ENCODE data around the gene FUT8.

Gene FUT8

GRCh38 chr14:65787461-65787860 is 374.9 kb downstream of the FUT8 start:
- no peak overlapping the region for H3K9ac ChIP-seq (ENCODE audit: low read depth, low read length)
- no peak overlapping the region for H3K27ac ChIP-seq (ENCODE audit: low read length)
- no peak overlapping the region for H2AFZ ChIP-seq (ENCODE audit: low read depth, low read length)

GRCh38 chr14:65788876-65789275 is 376.3 kb downstream of the FUT8 start:
- Histone ChIP-seq H3K4me2 (ENCODE audit: insufficient read depth, low read length) (no peak overlapping the region), H3K36me3 (ENCODE audit: insufficient read depth, low read length) (no peaks in the 10 kb centered on the region), H3K27ac (ENCODE audit: low read length) (no peak overlapping the region), H2AFZ (ENCODE audit: low read depth, low read length) (no peak overlapping the region), H3K27me3 (ENCODE audit: insufficient read depth, low read length, poor library complexity) (no peaks in the 10 kb centered on the region), H3K9ac (ENCODE audit: low read depth, low read length) (no peak overlapping the region), H4K20me1 (ENCODE audit: insufficient read depth, low read length) (no peaks in the 10 kb centered on the region; the same call in 1 of the 2 replicates), H3K9me3 (ENCODE audit: insufficient read depth, low read length, severe bottlenecking) (no peaks in the 10 kb centered on the region), H3K79me2 (ENCODE audit: insufficient read depth, low read length) (no peaks in the 10 kb centered on the region), H3K4me3 (ENCODE audit: low read depth in 1 of 2, low read length in 2 of 2) (no peak overlapping the region), H3K4me1 (ENCODE audit: insufficient read depth, low read length) (no peaks in the 10 kb centered on the region)
- ATAC-seq (ENCODE audit: insufficient read depth, low read depth) (no peak), DNase-seq (no peak)
- TF ChIP-seq CTCF (IDR thresholded peaks at IDR 0.05; ENCODE audit: borderline replicate concordance, extremely low read depth, low read length, poor library complexity, severe bottlenecking) (no peak), EZH2 (IDR thresholded peaks at IDR 0.05; ENCODE audit: borderline replicate concordance, low read depth, low read length, severe bottlenecking) (no peak)

More at GRCh38 chr14:65787461-65787860, 374.9 kb downstream of the FUT8 start:
- no peaks in the 10 kb centered on the region for H3K9me3 ChIP-seq (ENCODE audit: insufficient read depth, low read length, severe bottlenecking)
- no peak overlapping the region for H3K4me2 ChIP-seq (ENCODE audit: insufficient read depth, low read length)
- no peaks in the 10 kb centered on the region; the same call in 1 of the 2 replicates for H4K20me1 ChIP-seq (ENCODE audit: insufficient read depth, low read length)
- H3K79me2 ChIP-seq (ENCODE audit: insufficient read depth, low read length), result no peaks in the 10 kb centered on the region
- H3K4me3 ChIP-seq (ENCODE audit: low read depth in 1 of 2, low read length in 2 of 2), result no peak overlapping the region
- ATAC-seq (ENCODE audit: insufficient read depth, low read depth) (no peak), DNase-seq (no peak)
- TF ChIP-seq CTCF (IDR thresholded peaks at IDR 0.05; ENCODE audit: borderline replicate concordance, extremely low read depth, low read length, poor library complexity, severe bottlenecking) (no peak), EZH2 (IDR thresholded peaks at IDR 0.05; ENCODE audit: borderline replicate concordance, low read depth, low read length, severe bottlenecking) (no peak)
- no peaks in the 10 kb centered on the region for H3K36me3 ChIP-seq (ENCODE audit: insufficient read depth, low read length)
- H3K27me3 ChIP-seq (ENCODE audit: insufficient read depth, low read length, poor library complexity), result no peaks in the 10 kb centered on the region
- no peaks in the 10 kb centered on the region for H3K4me1 ChIP-seq (ENCODE audit: insufficient read depth, low read length)

- no peak for TF ChIP-seq CTCF (IDR thresholded peaks at IDR 0.05; ENCODE audit: borderline replicate concordance, extremely low read depth, low read length, poor library complexity, severe bottlenecking)
- TF ChIP-seq EZH2 (IDR thresholded peaks at IDR 0.05; ENCODE audit: borderline replicate concordance, low read depth, low read length, severe bottlenecking), result no peak
- Histone ChIP-seq H3K79me2 (ENCODE audit: insufficient read depth, low read length) (no peaks in the 10 kb centered on the region), H3K4me3 (ENCODE audit: low read depth in 1 of 2, low read length in 2 of 2) (no peak overlapping the region), H3K27ac (ENCODE audit: low read length) (no peak overlapping the region), H3K4me1 (ENCODE audit: insufficient read depth, low read length) (no peaks in the 10 kb centered on the region), H3K27me3 (ENCODE audit: insufficient read depth, low read length, poor library complexity) (no peaks in the 10 kb centered on the region), H3K9ac (ENCODE audit: low read depth, low read length) (no peak overlapping the region), H2AFZ (ENCODE audit: low read depth, low read length) (no peak overlapping the region), H3K4me2 (ENCODE audit: insufficient read depth, low read length) (no peak overlapping the region), H4K20me1 (ENCODE audit: insufficient read depth, low read length) (no peaks in the 10 kb centered on the region; the same call in 1 of the 2 replicates), H3K9me3 (ENCODE audit: insufficient read depth, low read length, severe bottlenecking) (no peaks in the 10 kb centered on the region), H3K36me3 (ENCODE audit: insufficient read depth, low read length) (no peaks in the 10 kb centered on the region)
- no peak for ATAC-seq (ENCODE audit: insufficient read depth, low read depth)
- DNase-seq, result no peak
Observed at GRCh38 chr14:65789363-65789762, 376.8 kb downstream of the FUT8 start.

Measured in DND-41 (cell line).